Measurements from ENCODE around the gene CCDC148. TPM values are rescaled to one million over a fixed set of nuclear protein-coding genes. Genes with fewer than 3 reads are reported as not detected.
"Not testable (repeated sequence)": the region's sequence is repeated elsewhere in the genome, so short reads cannot be mapped to it uniquely, and the experiment has no call there.

Gene CCDC148
- total RNA-seq, 1 donor from 2014 or later: not detected

DNA sequence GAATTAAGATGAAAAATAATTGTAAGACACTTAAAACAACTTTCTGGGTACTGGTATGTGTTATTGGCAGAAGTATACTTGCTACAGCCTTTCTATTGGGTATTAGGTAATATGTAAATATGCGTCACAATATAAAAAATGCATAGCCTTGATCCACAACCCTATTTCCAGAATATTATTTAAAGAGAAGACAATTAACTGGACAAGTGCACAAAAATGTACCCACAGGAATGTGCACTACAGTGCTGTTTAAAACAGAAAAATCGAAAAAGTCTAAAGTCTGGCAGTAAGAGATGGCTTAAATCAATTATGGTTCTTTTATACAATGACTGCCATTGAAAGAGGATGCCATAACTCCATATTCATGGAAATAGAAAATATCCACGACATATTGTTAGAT is 205.2 kb downstream of the CCDC148 start:
- no peaks in the 10 kb centered on the region for H3K36me3 Mint-ChIP-seq (ENCODE audit: low read depth)
- H3K27me3 Mint-ChIP-seq: peaks cover 12% of the 10 kb centered on the region
- intact Hi-C loops (cut with micrococcal nuclease): no loop called here
- no peak overlapping the region for H3K4me3 Mint-ChIP-seq
- no peaks in the 10 kb centered on the region for H3K4me1 Mint-ChIP-seq
- H3K27ac Mint-ChIP-seq: no peak overlapping the region
- DNase-seq: no peak
- no peaks in the 10 kb centered on the region for H3K9me3 Mint-ChIP-seq

DNA sequence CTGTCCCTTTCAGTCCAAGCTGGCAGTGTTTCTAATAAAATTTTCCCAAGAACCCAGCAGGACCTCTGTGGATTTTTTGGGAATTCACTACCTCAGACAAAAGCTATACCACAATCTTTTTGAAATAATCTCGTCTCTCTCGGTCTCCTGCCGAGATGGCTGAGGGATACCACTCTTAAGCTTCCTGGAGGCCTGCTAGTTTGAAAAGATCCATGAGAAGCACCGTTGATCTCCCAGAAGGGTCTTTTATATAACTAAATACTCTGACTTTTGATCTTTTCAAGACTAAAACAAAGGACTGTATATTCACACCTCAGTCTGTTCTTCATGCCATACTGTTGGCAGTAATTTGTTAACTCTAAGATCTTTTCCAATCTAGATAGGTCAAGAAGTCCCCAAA is 213.2 kb downstream of the CCDC148 start:
- Mint-ChIP-seq H3K4me1 (no peaks in the 10 kb centered on the region), H3K4me3 (no peak overlapping the region), H3K27me3 (peaks cover 3% of the 10 kb centered on the region), H3K36me3 (ENCODE audit: low read depth) (no peaks in the 10 kb centered on the region), H3K9me3 (no peaks in the 10 kb centered on the region), H3K27ac (no peak overlapping the region)
- DNase-seq: no peak
- intact Hi-C loops (cut with micrococcal nuclease): no loop called here

DNA sequence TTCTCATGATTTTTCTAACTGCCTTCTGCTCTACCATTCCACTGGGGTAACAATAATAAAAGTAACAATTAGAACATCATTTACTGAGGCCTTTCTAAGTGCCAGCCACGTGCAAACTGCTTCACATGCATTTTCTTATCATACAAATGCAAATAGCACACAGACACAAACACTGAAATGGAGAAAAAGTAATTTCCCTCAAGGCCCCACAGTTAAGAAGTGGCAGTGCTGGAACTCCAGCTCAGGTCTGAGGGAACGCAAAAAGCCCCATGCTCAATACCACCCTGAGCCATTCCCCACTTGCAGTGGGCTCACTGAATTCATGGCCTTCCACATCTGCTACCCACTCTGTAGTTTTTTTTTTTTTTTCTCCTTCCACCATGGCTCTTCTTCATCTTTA is 214.3 kb downstream of the CCDC148 start:
- intact Hi-C loops (cut with micrococcal nuclease): no loop called here
- peaks cover 3% of the 10 kb centered on the region for H3K27me3 Mint-ChIP-seq
- H3K4me1 Mint-ChIP-seq: no peaks in the 10 kb centered on the region
- H3K27ac Mint-ChIP-seq: no peak overlapping the region
- H3K4me3 Mint-ChIP-seq: no peak overlapping the region
- no peak for DNase-seq
- H3K36me3 Mint-ChIP-seq (ENCODE audit: low read depth): no peaks in the 10 kb centered on the region
- H3K9me3 Mint-ChIP-seq: no peaks in the 10 kb centered on the region

DNA sequence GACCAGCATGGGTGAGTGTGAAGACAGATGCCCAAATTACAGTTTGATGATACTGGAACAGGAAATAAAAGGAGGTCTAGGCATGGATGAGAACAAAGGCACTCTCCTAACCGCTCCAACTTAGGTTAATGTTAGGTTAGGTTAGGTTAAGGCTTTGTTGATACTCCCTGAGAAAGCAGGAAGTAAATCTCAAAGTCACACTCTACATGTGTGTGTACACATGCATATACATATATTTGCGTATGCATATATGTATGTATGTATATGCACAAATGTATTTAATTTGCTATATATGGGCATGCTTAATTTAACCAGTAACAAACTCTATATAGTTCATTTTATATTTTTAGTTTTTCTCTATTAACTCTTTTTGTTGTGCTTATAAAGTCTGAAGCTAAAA is 215.6 kb downstream of the CCDC148 start:
- Mint-ChIP-seq H3K4me3 (no peak overlapping the region), H3K36me3 (ENCODE audit: low read depth) (no peaks in the 10 kb centered on the region), H3K27me3 (peaks cover 3% of the 10 kb centered on the region), H3K4me1 (no peaks in the 10 kb centered on the region), H3K27ac (no peak overlapping the region), H3K9me3 (no peaks in the 10 kb centered on the region)
- intact Hi-C loops (cut with micrococcal nuclease): no loop called here
- no peak for DNase-seq

DNA sequence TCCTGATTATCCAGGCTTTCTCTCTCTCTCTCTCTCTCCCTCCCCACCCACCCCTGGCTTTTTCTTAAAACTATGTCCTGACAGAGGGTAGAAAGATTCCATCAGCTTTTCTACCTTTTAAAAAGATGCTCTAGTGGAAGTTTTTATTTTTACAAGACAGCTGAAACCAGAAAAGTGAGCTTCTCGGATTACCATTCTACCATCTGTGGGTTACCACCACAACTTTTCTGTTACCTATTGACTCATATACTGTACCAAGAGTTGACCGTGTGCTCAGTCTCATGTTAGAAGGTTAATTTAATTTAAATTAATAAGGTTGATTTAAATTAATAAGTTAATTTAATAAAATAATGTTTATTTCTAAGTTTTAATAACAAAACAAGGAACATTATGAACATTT is 217.3 kb downstream of the CCDC148 start:
- H3K9me3 Mint-ChIP-seq: no peaks in the 10 kb centered on the region
- H3K4me1 Mint-ChIP-seq: no peaks in the 10 kb centered on the region
- H3K36me3 Mint-ChIP-seq (ENCODE audit: low read depth): no peaks in the 10 kb centered on the region
- DNase-seq: no peak
- no peak overlapping the region for H3K4me3 Mint-ChIP-seq
- peaks cover 3% of the 10 kb centered on the region for H3K27me3 Mint-ChIP-seq
- intact Hi-C loops (cut with micrococcal nuclease): no loop called here
- no peak overlapping the region for H3K27ac Mint-ChIP-seq

DNA sequence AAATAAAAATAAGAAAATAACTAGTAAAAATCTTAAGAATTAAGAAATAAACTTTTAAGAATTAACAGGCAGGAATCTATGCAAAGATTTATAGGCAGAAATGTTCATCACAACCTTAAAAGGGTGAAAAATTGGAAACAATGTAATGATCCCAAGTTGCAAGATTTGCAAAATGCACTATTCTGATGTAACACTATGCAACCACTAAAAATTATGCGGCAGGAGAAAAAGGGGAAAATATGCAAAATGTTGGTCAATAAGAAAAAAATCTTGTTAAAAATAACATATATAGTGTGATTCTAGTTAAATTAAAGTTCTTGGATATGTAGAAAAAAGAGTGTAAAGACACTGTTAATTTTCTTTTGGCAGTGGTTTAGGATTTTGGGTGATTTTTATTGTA is 222.1 kb downstream of the CCDC148 start:
- H3K36me3 Mint-ChIP-seq (ENCODE audit: low read depth): no peaks in the 10 kb centered on the region

DNA sequence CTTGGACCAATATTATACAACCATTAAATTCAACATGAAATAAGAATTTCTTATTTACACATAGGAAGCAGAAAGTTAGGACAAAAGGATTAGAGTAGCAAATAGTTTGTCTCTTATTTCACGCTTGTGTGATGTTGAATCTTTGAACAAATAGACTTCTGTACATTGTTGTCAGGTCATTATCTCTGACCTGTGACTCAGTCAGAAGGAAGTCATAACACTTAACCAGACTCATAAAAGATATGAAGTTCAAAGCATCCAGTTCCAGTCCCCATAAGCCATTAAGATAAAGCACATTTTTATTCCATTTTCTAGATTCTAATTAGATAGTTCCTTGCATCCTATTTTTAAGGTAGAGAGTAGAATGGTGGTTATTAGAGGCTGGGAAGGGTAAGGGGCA is 224.1 kb downstream of the CCDC148 start:
- Mint-ChIP-seq H3K4me1 (no peaks in the 10 kb centered on the region), H3K4me3 (no peak overlapping the region), H3K9me3 (no peaks in the 10 kb centered on the region), H3K27ac (no peak overlapping the region), H3K27me3 (no peaks in the 10 kb centered on the region), H3K36me3 (ENCODE audit: low read depth) (no peaks in the 10 kb centered on the region)
- DNase-seq: no peak
- intact Hi-C loops (cut with micrococcal nuclease): no loop called here

More for the DNA sequence above, 222.1 kb downstream of the CCDC148 start:
- intact Hi-C loops (cut with micrococcal nuclease): no loop called here
- H3K4me3 Mint-ChIP-seq: no peak overlapping the region
- DNase-seq: no peak
- H3K27me3 Mint-ChIP-seq: no peaks in the 10 kb centered on the region
- H3K27ac Mint-ChIP-seq: no peak overlapping the region
- H3K4me1 Mint-ChIP-seq: no peaks in the 10 kb centered on the region
- no peaks in the 10 kb centered on the region for H3K9me3 Mint-ChIP-seq

DNA sequence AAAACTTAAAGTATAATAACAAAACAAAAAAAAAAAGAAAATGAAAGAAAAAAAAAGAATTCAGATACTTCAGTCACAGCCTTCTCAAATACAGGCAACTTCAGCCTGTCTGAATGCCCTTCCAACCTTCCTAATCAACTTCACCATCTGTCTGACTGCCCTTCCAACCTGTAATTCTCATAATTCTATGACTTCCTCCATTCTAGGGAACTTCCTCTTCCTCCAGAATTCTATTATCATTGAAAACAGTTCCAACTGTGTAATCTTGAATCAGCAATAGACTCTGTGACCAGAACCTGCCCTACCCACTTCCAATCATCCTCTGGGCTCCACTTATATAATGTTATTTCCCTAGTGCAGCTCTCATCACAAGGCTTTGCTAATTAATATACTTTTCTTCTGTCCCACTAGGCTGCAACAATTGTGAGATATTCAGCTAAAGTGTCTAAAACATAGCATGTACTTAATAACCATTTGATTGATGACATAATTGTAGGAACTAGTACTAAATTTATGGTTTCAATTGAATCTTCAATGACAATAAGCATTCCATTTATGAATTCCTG is 227.5 kb downstream of the CCDC148 start:
- H3K27me3 Mint-ChIP-seq: no peaks in the 10 kb centered on the region

DNA sequence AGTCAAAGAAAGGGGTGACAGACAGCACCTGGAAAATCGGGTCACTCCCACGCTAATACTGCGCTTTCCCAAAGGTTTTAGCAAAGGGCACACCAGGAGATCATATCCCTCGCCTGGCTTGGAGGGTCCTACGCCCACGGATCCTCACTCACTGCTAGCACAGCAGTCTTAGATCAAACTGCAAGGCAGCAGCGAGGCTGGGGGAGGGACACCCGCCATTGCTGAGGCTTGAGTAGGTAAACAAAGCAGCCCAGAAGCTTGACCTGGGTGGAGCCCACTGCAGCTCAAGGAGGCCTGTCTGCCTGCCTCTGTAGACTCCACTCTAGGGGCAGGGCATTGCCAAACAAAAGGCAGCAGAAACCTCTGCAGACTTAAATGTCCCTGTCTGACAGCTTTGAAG is 233.5 kb downstream of the CCDC148 start:
- intact Hi-C loops (cut with micrococcal nuclease); H3K27me3 Mint-ChIP-seq; H3K36me3 Mint-ChIP-seq (ENCODE audit: low read depth); H3K9me3 Mint-ChIP-seq; DNase-seq; H3K4me1 Mint-ChIP-seq; H3K4me3 Mint-ChIP-seq; H3K27ac Mint-ChIP-seq: not testable (repeated sequence)

More for the DNA sequence above, 227.5 kb downstream of the CCDC148 start:
- H3K4me3 Mint-ChIP-seq: no peak overlapping the region
- intact Hi-C loops (cut with micrococcal nuclease): no loop called here
- DNase-seq: no peak
- no peak overlapping the region for H3K27ac Mint-ChIP-seq
- no peaks in the 10 kb centered on the region for H3K4me1 Mint-ChIP-seq
- no peaks in the 10 kb centered on the region for H3K36me3 Mint-ChIP-seq (ENCODE audit: low read depth)
- H3K9me3 Mint-ChIP-seq: no peaks in the 10 kb centered on the region

DNA sequence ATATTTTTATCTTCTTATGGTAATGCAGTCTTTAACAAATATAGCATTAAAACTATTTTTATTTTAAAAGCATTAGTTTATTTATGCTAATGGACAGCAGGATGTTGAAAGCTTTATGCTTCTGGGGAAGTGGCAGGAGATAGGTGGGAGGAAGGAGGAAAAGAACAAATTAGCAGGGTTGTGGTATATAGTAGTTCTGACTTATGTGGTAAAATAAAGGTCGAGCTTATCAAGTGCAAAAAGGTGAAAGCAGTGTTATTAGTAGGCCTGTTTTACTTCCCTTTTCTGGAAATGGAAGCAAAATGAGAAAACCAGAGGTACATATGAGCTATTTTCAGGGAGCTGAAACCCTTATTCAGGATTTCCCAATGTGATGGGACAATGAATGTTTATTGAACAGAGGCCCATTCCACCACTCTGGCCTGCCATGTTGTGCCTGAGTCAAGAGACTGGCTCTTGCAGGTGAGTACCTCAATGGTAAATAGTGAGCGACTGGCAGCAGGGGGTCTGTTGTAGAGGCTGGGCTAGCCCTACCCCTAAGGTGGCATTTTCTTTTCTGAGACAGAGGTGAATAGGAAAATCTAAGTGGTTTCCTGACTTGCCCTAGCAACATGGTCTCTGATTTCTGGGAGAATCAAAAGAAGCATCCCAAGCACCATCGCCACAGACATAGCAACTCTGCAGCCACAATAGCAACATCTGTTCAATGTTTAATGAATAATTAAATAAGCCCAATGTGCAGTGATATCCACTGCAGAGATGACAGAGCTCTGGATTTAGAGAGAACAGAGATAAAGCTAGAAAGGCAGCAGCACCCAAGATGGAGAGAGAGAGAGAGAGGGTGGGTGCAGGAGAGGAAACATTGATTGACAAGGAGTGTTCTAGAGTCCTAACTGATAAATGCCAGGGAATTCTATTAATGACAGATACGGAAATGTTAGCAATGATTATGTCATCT is 235.2 kb downstream of the CCDC148 start:
- H3K36me3 Mint-ChIP-seq (ENCODE audit: low read depth): no peaks in the 10 kb centered on the region
- peaks cover 5% of the 10 kb centered on the region for H3K27me3 Mint-ChIP-seq
- intact Hi-C loops (cut with micrococcal nuclease): no loop called here
- no peaks in the 10 kb centered on the region for H3K9me3 Mint-ChIP-seq
- no peaks in the 10 kb centered on the region for H3K4me1 Mint-ChIP-seq
- no peak overlapping the region for H3K4me3 Mint-ChIP-seq
- no peak overlapping the region for H3K27ac Mint-ChIP-seq
- no peak for DNase-seq

DNA sequence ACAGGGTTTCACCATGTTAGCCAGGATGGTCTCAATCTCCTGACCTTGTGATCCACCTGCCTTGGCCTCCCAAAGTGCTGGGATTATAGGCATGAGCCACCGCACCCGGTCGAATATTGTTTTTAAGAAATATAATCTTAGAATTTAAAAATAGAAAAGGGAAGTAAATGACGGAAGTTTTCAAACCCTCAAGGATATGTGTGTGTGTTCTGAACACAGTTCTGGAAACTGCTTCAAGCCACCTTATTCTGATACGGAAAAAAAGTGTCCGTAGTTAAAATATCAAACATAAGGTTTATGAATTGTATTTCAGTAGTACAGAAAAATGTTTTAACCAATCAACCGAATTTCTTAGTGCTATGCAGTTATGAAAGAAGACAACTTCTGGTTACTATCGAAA is 239.0 kb downstream of the CCDC148 start:
- H3K9me3 Mint-ChIP-seq: no peaks in the 10 kb centered on the region
- no peaks in the 10 kb centered on the region for H3K4me1 Mint-ChIP-seq
- H3K27ac Mint-ChIP-seq: no peak overlapping the region
- H3K27me3 Mint-ChIP-seq: peaks cover 5% of the 10 kb centered on the region
- H3K4me3 Mint-ChIP-seq: no peak overlapping the region
- H3K36me3 Mint-ChIP-seq (ENCODE audit: low read depth): no peaks in the 10 kb centered on the region
- intact Hi-C loops (cut with micrococcal nuclease): no loop called here
- DNase-seq: no peak

DNA sequence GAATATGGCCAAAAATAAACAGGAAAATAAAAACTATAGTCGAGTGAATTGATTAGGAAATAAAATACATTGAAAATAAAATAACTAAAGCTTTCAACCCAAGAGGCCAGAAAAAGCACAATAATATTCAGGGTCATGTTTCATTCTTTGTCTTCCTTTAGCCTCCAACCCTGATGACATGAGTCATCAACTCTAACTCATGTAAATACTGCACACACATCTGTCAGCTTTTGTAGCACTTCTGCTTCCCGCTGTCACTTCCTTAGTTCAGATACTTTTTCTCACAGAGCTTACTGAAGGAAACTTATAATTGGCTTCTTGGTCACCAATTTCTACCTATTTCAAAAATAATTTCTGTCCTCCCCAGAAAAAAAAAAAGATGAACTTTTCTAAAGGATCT is 242.1 kb downstream of the CCDC148 start:
- Mint-ChIP-seq H3K36me3 (ENCODE audit: low read depth) (no peaks in the 10 kb centered on the region), H3K4me3 (no peak overlapping the region), H3K27ac (no peak overlapping the region), H3K27me3 (peaks cover 5% of the 10 kb centered on the region), H3K9me3 (no peaks in the 10 kb centered on the region), H3K4me1 (no peaks in the 10 kb centered on the region)
- intact Hi-C loops (cut with micrococcal nuclease): no loop called here
- DNase-seq: no peak

DNA sequence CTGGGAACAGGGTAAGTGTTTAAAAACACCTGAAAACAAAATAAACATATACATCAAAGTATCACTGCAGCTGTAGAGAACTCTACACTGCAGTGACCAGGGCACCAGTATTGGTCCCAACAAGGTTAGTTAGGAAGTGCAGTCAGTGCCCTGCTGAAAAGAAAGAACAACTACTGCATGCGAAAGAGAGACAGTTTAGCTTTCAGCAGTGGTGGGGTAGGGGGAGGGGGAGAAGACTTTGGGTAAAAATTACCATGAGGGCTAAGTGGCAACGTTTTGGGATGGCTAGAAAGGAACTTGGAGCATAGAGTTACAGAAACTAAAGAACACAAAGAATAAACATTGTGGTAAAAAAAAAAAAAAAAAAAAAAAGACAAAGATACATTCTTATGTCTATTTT is 242.8 kb downstream of the CCDC148 start:
- intact Hi-C loops (cut with micrococcal nuclease): no loop called here
- DNase-seq: no peak
- H3K36me3 Mint-ChIP-seq (ENCODE audit: low read depth): no peaks in the 10 kb centered on the region
- H3K4me3 Mint-ChIP-seq: no peak overlapping the region
- H3K27ac Mint-ChIP-seq: no peak overlapping the region
- H3K4me1 Mint-ChIP-seq: no peaks in the 10 kb centered on the region
- no peaks in the 10 kb centered on the region for H3K9me3 Mint-ChIP-seq
- H3K27me3 Mint-ChIP-seq: peaks cover 5% of the 10 kb centered on the region

DNA sequence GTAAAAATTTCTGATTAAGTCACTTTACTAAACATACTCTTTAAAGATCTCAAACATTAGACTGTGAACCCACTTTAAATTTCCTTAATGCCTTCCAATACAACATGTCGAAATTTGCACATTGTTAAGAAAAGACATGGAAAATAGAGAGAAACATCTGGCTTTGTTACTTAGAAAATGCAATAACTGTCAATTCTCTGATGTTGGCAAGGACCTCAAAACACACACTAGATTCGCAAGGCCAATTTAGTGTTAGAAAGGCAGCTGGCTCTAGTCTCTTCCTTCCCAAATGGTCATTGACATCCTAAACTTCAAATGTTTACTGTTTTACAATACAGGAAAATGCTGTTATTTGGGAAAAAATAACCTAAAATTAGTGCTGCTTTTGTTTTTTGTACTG is 244.3 kb downstream of the CCDC148 start:
- no peak overlapping the region for H3K4me3 Mint-ChIP-seq
- DNase-seq: no peak
- intact Hi-C loops (cut with micrococcal nuclease): no loop called here
- no peaks in the 10 kb centered on the region for H3K4me1 Mint-ChIP-seq
- no peaks in the 10 kb centered on the region for H3K36me3 Mint-ChIP-seq (ENCODE audit: low read depth)
- H3K9me3 Mint-ChIP-seq: no peaks in the 10 kb centered on the region
- H3K27me3 Mint-ChIP-seq: peaks cover 6% of the 10 kb centered on the region
- no peak overlapping the region for H3K27ac Mint-ChIP-seq

All from activated CD4-positive, alpha-beta T cell treated with anti-CD3 and anti-CD28 coated beads, Interleukin-2, amount 10 ng/mL, durations not matched to agents 24 days and 14 days (primary cell).